BLaER1 (cell line): ENCODE results near the gene TECTA.

Experiments
- H3K27ac ChIP-seq: shearing (Covaris generic); formaldehyde crosslinking; 2 replicates; pipeline ENCODE4 v1.8.1; 2022
- H3K27me3 ChIP-seq: shearing (Covaris generic); formaldehyde crosslinking; 2 replicates; pipeline ENCODE4 v1.8.1; 2022
- H3K36me3 ChIP-seq: shearing (Covaris generic); formaldehyde crosslinking; 2 replicates; pipeline ENCODE4 v1.8.1; 2022
- H3K4me1 ChIP-seq: shearing (Covaris generic); formaldehyde crosslinking; 2 replicates; pipeline ENCODE4 v1.8.1; 2022
- H3K4me2 ChIP-seq: shearing (Covaris generic); formaldehyde crosslinking; 2 replicates; pipeline ENCODE4 v1.8.1; 2022
- H3K4me3 ChIP-seq: shearing (Covaris generic); formaldehyde crosslinking; 2 replicates; pipeline ENCODE4 v1.8.1; 2022
- H3K9ac ChIP-seq: shearing (Covaris generic); formaldehyde crosslinking; 2 replicates; pipeline ENCODE4 v1.8.1; 2022
- H3K9me3 ChIP-seq: shearing (Covaris generic); formaldehyde crosslinking; 2 replicates; pipeline ENCODE4 v1.8.1; 2022
- H4K20me1 ChIP-seq: shearing (Covaris generic); formaldehyde crosslinking; 2 replicates; pipeline ENCODE4 v1.8.1; 2022
- Cebpa-rat ChIP-seq: shearing (Covaris generic); IDR thresholded peaks from 2 replicates; pipeline ENCODE4 v1.8.1; 2022

TECTA gene

DNA sequence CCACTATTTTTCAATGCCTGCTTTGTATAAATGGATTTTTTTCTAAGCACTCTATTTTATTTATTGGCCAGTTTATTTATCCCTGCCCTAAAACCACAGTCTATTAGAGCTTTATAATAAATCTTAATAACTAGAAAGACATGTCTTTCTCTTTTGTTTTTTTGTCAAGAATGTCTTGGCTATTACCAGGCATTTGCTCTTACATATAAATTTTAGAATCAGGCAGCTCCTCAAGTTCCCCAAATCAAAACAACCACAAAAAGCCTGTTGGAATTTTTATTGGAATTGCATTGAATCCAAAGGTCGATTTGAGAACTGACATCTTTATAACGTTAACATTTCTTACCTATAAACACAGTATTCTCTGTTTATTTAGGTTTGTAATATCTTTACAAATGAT is 105.8 kb downstream of the TECTA start:
- Histone ChIP-seq H3K9me3 (no peaks in the 10 kb centered on the region), H3K27ac (no peak overlapping the region), H4K20me1 (no peaks in the 10 kb centered on the region), H3K4me2 (no peak overlapping the region), H3K27me3 (no peaks in the 10 kb centered on the region), H3K4me1 (no peaks in the 10 kb centered on the region), H3K4me3 (no peak overlapping the region), H3K9ac (no peak overlapping the region), H3K36me3 (no peaks in the 10 kb centered on the region)
- TF ChIP-seq Cebpa-rat: no peak

DNA sequence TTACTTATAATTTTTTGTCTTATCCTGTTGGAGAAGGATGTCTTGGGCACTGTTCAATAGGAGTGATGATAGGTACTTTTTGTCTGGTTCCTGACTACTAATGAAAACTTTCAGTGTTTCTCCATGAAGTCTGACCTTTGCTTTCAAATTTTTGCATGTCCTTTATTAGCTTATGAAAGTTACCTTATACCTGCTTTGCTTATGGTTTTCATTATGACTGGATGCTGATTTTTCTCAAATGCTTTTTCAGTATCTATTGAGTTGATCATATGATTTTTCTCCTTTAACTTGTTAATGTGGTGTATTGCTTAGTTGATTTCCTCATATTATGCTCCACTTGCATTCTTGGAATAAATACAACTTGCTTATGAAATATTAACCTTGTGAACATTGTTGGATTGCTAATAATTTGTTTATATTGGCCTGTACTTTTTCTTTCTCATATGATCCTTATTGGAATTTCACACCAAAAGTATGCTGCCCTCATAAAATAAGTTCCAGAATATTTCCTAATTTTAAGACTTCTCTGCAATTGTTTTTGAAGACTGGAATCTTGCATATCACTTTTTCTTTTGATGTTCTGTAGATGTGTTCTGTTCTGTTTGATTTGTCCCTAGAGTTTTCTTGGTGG is 106.6 kb downstream of the TECTA start:
- Histone ChIP-seq H3K9me3 (no peaks in the 10 kb centered on the region), H3K4me1 (no peaks in the 10 kb centered on the region), H3K9ac (no peak overlapping the region), H3K4me3 (no peak overlapping the region), H3K36me3 (no peaks in the 10 kb centered on the region), H3K27ac (no peak overlapping the region), H3K27me3 (no peaks in the 10 kb centered on the region), H4K20me1 (no peaks in the 10 kb centered on the region), H3K4me2 (no peak overlapping the region)
- TF ChIP-seq Cebpa-rat: no peak

DNA sequence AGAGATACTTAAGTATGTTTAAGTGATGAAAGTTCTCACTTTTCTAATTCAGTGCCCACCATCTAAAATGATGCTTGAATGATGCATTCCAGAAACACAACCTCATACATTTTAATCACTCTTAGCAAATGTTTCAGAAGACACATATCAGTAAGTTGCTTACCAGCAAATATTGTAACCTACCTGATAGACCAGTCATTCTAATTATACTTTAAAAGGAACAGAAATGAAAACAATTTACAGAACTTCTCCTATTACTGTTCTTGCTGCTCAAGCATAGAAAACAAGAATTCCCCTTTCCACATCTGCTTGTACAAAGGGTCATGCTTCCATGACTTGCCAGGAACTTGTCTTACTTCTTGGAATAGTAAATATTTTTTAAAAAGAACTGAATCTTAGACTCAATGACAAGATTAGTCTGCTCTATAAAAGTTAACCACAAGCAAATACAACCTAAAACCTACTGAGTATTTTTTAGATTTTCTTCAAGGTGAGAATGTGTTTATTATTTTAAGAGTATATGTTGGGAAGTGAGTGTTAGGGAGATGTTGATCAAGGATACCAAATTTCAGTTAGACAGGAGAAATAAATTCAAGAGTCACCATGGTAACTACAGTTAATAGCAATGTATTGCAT is 109.5 kb downstream of the TECTA start:
- Histone ChIP-seq H3K4me3 (no peak overlapping the region), H3K9me3 (no peaks in the 10 kb centered on the region), H3K36me3 (no peaks in the 10 kb centered on the region), H3K4me2 (no peak overlapping the region), H4K20me1 (no peaks in the 10 kb centered on the region), H3K9ac (no peak overlapping the region), H3K27ac (no peak overlapping the region), H3K4me1 (no peaks in the 10 kb centered on the region), H3K27me3 (no peaks in the 10 kb centered on the region)
- no peak for TF ChIP-seq Cebpa-rat

DNA sequence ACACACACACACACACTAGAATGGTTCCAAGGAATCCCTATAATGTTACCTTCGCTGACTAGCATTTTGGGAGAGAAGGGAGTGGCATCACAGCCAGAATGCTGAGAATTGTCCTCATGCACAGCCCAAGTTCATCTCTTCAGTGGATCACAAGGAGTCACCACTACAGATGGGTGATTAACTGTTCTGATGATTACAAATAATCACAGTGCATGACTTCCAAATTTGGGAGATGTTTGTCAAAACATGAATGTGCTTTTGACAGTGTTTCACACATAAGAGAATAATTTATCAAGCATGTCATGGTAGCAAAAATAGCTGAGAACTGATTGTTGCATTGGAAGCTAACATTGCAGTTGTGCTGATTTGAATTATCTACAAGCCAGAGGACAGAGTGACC is 110.6 kb downstream of the TECTA start:
- H3K27ac ChIP-seq: no peak overlapping the region

DNA sequence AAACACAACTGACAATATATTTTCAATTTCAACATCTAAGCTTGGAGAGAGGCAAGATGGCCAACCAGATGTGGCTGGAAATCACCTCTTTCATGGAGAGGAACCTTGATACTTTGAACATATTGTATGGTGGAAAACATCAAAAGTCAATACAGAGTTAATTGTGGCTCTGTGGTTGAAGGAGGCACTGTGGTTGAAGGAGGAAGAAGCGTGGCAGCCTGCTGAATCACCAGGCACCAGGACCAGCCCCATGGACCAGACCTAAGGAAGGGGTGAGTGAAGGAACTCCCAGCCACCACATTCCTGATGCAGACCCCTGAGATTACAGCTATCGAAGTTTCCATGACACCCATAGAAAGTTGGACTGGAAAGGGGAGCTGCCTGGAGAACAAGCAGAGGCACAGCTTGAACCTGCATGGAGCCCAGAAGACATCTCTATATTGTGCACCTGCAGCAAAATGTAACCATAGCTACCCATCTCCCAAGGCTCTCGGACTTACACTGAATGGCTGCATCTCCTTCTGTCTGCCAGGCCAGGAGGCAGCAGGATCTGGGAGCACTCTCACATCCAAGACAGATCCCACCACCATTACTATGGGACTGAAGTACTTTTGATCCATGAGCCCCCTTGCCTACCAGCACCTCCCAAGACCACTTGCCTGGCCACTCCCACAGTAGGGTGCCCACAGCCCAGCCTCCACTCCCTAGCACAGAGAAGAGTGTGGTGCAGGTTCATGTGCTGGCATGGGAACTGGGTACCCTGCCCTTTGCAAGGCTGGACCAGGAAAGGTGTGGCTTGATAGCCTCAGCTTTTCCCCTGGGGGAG is 111.7 kb downstream of the TECTA start:
- no peak overlapping the region for H3K4me2 ChIP-seq
- no peak overlapping the region for H3K27ac ChIP-seq
- no peak overlapping the region for H3K4me3 ChIP-seq
- no peaks in the 10 kb centered on the region for H3K36me3 ChIP-seq
- no peaks in the 10 kb centered on the region for H3K4me1 ChIP-seq
- H3K9me3 ChIP-seq: no peaks in the 10 kb centered on the region
- no peaks in the 10 kb centered on the region for H4K20me1 ChIP-seq
- no peak overlapping the region for H3K9ac ChIP-seq
- TF ChIP-seq Cebpa-rat: no peak
- H3K27me3 ChIP-seq: no peaks in the 10 kb centered on the region

More for the DNA sequence above, 110.6 kb downstream of the TECTA start:
- Histone ChIP-seq H3K9ac (no peak overlapping the region), H3K4me1 (no peaks in the 10 kb centered on the region), H3K9me3 (no peaks in the 10 kb centered on the region), H4K20me1 (no peaks in the 10 kb centered on the region), H3K4me3 (no peak overlapping the region), H3K4me2 (no peak overlapping the region), H3K27me3 (no peaks in the 10 kb centered on the region), H3K36me3 (no peaks in the 10 kb centered on the region)
- no peak for TF ChIP-seq Cebpa-rat

DNA sequence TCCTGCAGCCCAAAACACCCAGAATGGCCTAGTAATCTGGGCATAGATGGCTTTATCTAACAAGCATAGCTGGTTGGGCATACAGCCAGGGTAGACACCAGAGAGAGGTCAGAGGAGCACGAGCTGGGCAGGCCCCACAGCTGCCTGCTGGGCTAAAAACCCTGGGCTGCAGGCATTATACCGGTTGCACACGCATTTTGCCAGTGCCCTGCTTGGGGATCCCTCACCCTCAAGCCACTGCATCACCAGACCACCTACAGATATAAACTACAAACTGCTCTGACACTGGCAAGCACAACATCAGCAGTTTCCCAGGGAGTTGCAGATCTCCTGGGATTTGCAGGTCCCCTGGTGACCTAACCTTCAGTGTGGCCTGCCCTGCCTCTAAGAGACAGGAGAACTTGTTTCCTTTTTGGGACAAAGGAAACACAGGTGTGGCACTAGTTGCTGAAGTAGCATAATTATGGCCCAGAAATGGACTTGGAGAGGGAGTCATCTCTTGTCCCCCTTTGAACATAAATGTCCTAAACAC is 112.4 kb downstream of the TECTA start:
- H4K20me1 ChIP-seq: no peaks in the 10 kb centered on the region
- H3K36me3 ChIP-seq: no peaks in the 10 kb centered on the region
- TF ChIP-seq Cebpa-rat: no peak
- no peaks in the 10 kb centered on the region for H3K9me3 ChIP-seq
- H3K27ac ChIP-seq: no peak overlapping the region
- no peaks in the 10 kb centered on the region for H3K27me3 ChIP-seq
- no peaks in the 10 kb centered on the region for H3K4me1 ChIP-seq
- no peak overlapping the region for H3K9ac ChIP-seq
- no peak overlapping the region for H3K4me2 ChIP-seq
- H3K4me3 ChIP-seq: no peak overlapping the region

DNA sequence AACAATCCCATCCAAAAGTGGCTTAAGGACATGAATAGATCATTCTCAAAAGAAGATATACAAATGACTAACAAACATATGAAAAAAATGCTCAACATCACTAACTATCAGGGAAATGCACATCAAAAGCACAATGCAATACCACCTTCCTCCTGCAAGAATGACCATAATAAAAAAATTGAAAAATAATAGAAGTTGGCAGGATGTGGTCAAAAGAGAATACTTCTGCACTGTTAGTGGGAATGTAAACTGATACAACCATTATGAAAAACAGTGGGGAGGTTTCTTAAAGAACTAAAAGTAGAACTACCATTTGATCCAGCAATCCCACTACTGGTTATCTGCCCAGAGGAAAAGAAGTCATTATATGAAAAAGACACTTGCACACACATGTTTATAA is 113.8 kb downstream of the TECTA start:
- Histone ChIP-seq H3K4me1 (no peaks in the 10 kb centered on the region), H3K27me3 (no peaks in the 10 kb centered on the region), H3K36me3 (no peaks in the 10 kb centered on the region), H3K4me2 (no peak overlapping the region), H4K20me1 (no peaks in the 10 kb centered on the region), H3K4me3 (no peak overlapping the region), H3K9ac (no peak overlapping the region), H3K27ac (no peak overlapping the region), H3K9me3 (no peaks in the 10 kb centered on the region)
- TF ChIP-seq Cebpa-rat: no peak

DNA sequence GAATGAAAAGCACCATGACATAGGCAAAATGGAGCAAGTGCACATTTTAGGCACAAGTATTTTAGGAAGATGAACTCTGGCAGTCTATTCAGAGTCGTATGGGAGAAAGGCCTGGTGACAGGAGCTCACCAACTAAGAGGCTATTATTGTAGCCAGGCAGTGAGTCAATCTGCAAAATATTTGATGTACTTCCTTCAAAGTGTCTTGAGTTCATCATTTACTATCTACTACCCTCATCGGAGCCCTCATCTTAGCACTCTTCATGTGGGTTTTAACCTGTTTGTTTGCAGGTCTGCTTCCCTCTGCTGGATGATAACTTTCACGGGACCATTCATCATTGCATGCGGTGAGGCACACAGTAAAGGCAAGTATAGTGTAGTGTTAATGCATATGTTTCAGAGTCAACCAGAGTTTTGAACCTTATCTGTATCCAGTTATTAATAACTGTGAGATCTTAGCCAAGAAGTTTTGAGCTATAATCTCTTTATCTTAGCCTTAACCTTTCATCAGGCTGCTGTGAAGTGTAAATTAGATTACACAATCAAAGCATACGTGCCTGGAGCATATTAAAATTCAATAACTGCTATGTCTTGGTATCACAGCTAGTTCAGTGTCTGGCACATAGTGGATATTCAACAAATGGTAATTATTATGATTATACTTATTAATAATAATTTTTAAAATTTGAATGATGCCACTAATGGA is 120.6 kb downstream of the TECTA start:
- Histone ChIP-seq H3K9ac (no peak overlapping the region), H3K27me3 (no peaks in the 10 kb centered on the region), H3K4me2 (no peak overlapping the region), H4K20me1 (no peaks in the 10 kb centered on the region), H3K4me1 (no peaks in the 10 kb centered on the region), H3K27ac (no peak overlapping the region), H3K9me3 (no peaks in the 10 kb centered on the region), H3K4me3 (no peak overlapping the region), H3K36me3 (no peaks in the 10 kb centered on the region)
- no peak for TF ChIP-seq Cebpa-rat

DNA sequence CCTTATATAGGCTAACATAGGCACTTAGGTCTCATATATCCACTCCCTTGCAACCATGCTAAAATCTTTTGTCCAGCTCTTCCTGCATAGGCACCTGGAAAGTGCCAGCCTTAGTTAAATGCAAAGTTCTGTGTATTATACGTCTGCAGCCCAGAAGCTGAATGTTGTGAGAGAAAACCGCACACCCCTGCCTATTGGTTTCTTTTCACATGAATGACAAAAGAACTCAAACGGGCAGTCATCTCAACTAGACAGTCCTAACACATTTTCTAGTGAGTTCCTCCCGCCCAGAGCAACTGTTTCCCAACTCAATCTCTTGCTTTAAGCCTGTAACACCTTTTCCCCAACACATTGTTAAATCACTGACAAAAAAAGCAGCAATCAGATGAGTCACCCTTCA is 122.1 kb downstream of the TECTA start:
- Histone ChIP-seq H3K9me3 (no peaks in the 10 kb centered on the region), H4K20me1 (no peaks in the 10 kb centered on the region), H3K4me1 (no peaks in the 10 kb centered on the region), H3K27ac (no peak overlapping the region), H3K4me2 (no peak overlapping the region), H3K27me3 (no peaks in the 10 kb centered on the region), H3K36me3 (no peaks in the 10 kb centered on the region), H3K9ac (no peak overlapping the region), H3K4me3 (no peak overlapping the region)
- no peak for TF ChIP-seq Cebpa-rat

DNA sequence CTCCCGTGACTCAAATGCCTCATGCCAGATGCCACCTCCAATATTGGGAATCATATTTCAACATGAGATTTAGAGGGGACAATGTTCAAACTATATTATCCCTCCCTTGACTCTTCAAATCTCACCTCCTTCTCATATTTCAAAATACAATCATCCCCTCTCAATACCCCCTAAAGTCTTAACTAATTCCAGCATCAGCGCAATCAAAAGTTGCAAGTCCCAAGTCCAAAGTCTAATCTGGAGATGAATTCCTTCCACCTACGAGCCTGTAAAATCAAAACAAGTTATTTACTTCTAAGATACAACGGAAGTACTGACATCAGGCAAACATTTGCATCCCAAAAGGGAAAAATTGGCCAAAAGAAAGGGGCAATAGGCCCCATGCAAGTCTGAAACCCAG is 124.3 kb downstream of the TECTA start:
- no peak overlapping the region for H3K27ac ChIP-seq
- H3K4me2 ChIP-seq: no peak overlapping the region
- H3K9me3 ChIP-seq: no peaks in the 10 kb centered on the region
- no peaks in the 10 kb centered on the region for H3K36me3 ChIP-seq
- no peaks in the 10 kb centered on the region for H3K4me1 ChIP-seq
- H4K20me1 ChIP-seq: no peaks in the 10 kb centered on the region
- H3K27me3 ChIP-seq: no peaks in the 10 kb centered on the region
- no peak overlapping the region for H3K4me3 ChIP-seq
- H3K9ac ChIP-seq: no peak overlapping the region
- TF ChIP-seq Cebpa-rat: no peak
